HG03095 (cell line): ENCODE results near the gene CTSL.

ENCODE experiments used
- ATAC-seq: cut with Tn5 transposase; IDR thresholded peaks from one replicate; pipeline ENCODE4 v1.9.1; 2021; ENCODE audit warnings: moderate library complexity; ENCODE audit not compliant: unreplicated experiment

The CTSL gene

DNA sequence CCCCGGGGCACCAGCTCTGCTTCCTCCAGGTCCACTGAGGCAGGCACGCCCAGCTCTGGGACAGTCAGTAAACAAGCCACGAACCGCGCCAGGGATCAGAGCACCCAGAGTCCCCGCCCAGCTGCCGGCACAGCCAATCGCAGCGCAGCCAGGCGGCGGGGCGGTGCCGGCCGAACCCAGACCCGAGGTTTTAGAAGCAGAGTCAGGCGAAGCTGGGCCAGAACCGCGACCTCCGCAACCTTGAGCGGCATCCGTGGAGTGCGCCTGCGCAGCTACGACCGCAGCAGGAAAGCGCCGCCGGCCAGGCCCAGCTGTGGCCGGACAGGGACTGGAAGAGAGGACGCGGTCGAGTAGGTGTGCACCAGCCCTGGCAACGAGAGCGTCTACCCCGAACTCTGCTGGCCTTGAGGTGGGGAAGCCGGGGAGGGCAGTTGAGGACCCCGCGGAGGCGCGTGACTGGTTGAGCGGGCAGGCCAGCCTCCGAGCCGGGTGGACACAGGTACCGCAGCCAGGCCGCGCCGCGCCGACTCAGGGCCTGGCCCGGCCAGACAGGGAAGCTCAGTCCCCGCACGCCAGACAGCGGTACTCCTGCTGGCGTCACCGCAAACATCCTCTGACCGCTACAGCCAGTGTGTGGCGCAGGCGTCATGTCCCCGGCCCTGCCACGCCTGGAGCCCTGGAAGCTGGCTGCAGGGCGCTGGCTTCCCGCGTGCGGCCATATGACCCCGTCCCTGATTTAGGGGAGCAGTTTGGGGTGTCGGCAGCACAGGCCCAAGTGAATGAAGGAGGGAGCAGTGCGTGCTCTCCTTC is at the start of gene CTSL:
Gene CTSL, plus strand, starts transcription at position 220 of the 810 bp plus-strand sequence. CDS start 1,485 bp downstream, outside the sequence.
- no peak for ATAC-seq

DNA sequence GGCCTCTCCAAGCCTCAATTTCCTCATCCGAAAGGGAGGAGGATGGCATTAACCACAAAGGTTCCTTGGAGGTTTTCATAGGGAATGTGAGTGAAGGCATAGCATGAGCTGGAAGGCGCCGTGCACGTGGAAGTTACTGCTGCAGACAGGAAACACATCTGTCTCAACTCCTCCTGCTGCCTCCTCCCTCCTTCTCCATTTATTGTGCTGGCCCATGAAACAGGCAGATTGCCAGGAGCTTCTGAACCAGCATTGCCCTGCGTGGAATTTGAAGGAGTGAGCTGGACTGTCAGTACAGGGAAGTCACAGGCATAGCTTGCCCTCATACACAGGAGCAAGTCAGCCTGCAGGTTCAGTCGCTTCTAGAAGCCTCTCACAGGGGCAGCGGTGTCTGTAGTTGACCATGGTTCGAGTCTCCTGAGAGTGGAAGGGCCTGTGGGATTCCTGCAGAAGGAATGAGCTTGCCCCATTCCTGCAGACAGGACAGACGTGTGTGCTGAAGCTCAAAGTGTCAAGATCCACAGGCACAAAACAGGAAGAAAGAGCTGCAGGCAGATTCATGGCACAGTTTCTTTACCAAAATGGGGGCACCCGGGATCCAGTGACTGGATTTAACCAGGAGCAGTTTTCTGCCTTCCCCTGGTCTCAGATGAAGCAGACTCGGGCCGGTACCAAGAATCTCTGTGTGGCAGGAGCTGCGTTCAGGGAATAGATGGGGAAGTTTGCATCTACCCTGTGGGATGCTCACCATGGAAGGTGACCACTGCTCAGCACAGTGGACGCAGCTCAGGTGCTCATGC is 48.7 kb upstream of the CTSL start:
- no peak for ATAC-seq

DNA sequence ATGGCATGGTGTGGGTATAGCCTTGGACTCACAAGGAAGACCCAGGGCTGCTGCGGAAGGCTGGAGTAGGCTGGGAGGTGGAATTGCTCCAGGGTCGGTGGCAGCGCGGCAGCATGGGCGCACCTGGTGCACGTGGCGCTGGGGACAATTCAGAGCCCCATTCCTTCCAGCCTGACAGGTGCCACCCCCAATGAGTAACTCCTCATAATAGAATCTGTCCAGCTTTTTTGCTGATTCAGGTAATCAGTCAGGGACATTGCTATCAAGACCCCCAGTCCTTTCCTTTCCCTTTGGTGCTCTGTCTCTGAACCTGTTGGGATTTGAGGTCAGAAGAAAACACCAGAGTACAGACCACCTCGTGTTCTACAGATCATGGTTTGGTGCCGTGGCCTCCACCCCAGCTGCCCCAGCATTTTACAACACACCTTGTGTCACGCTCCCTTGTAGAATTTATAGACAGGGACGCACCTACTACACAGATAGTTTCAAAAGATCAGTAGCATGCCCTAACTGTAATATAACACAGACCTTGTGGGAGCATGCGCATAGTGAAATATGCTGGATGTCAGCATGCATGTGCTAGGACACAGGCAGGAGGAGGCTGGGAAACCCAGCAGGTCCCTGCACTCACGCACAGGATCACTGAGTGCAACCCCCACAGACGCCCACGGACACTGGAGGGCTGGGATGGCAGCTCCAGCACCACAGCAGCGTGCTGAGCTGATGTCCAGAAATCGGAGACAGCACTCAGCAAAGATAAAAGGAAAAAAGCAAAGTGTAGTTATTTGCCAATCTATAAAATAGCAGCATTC is 47.9 kb upstream of the CTSL start:
- no peak for ATAC-seq

DNA sequence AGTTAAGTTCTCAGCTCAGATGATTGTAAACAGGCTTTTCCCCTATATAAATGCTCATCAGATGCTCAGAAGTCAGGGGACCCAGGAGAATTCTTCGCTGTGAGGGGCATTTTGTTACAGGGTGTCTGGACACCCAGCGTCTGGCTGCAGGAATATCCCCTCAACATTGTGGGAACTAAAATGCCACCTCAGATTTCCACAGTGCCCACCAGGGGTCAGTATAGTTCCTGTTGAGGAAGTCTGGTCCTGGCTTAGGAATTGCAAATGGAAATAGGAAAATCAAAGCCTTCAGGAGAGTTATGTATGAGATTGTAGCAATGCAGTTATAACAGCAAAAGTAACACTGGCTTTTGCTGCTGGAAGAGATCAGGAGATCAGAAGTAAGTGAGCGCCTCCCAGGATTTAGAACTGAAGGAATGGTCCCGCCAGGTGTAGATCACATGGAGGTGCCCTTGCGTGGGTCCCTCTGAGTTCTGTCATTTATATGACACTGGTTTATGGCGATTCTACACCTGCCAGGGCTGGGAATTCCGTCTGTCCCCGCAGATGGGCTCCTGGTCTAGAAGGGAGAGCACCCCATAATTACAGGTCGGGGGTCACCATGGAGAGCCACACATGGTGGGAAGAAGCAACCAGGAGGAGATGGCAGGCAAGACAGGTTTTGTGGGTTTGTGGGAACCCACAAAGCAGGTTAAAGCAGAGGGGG is 47.1 kb upstream of the CTSL start:
- no peak for ATAC-seq

DNA sequence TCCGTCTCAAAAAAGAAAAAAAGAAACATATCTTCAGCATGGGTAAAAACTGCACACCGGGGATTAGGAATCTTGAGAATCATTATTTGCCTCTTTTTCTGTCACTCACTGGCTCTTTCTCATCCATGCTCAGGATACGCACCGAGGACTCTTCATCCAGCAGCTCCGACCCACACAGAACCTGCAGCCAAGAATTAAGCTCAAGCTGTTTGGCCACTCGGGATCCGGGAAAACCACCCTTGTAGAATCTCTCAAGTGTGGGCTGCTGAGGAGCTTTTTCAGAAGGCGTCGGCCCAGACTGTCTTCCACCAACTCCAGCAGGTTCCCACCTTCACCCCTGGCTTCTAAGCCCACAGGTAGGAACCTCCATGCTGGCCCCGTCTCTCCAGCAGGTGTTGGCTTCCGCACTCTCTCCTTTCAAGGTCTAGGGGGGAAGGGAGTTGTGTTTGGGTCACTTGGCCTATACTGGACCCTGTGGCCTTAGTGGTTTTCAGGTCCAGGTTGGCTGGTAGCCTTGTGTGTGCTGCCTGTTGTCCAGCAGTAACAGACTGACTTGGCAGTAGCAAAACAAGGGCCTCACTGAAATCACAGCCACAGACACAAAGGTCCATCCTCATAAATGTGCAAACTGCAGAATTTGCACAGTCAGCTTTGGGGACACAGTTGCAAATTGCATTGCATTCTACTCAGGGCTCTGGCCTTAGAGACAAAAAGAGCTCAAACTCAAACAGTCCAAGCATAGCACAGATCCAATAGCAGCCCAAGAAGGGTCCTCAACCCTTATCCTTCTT is 44.5 kb upstream of the CTSL start:
- ATAC-seq: no peak

DNA sequence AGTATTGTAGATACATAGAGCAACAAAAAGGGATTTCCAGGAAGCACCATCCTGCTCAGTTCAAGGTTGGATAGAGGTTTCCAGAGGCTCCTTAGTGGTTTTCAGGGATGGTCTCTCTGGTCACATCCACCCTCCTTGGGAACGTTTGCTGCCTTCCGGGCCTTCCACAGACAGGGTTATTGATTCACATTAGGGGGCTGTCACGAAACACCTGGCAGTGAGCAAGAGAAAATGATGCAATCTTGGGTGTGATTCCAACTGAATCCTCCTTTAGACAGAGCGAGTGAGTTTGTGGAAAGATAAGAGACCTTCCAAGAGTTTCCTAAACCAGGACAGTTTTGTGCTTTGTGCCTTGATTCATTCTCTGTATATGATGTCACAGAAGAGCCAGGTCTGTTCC is 43.8 kb upstream of the CTSL start:
- ATAC-seq: no peak

DNA sequence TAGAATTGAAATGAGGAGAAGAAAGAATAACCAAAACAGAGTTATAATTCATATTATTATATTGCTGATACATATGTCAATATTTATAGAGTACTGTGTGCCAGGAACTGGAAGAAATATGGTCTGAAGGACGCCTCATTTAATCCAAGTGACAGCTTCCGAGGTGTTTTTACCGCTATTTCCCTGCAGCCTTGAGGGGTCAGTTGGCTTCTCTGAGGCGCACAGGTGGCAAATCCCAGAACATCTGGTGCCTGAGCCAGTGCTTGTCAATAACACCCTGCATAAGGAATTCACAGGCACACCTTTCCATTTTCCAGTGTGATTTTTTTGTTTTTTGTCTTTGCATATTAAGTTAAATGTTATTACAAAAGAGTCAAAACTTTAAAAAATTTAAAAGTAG is 43.3 kb upstream of the CTSL start:
- no peak for ATAC-seq

DNA sequence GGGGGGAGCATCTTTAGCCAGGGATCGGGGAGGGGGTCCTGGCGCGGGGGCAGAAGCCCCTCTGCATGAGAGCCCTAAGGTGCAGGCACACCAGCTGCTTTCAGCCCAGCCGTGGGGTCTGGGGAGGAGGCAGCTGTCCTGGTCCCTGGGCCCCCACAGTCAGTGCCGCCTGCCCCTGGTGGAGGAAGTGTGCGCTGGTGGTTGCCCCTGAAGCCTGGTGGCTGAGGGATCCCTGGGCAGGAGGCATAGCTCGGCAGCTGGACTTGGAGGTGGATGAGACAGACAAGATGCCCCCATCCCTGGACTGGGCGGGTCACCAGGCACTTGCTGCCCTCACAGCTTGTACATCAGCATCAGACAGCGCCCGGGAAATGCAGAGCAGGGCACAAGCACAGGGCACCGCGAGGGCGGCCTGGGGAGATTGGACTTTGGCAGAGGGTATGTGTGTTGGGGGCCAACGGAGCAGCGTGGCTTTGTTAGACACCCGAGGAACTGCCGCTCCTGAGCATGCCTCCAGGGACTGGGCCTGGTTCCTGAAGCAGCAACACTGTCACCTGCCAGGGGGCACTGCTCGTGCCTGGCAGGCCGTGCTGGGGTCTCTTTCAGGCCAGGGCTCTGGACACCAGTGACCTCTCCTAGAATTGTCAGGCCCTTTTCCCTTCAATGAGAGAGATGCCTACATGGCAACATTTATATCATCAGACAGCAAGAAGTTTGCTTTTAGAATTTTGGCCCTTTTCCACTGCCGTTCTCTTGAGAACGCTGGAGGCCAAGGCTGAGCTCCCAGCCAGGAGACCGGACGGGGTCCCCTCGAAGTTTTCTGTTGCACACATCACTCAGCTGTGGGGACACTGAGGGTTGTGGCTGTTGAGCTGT is 41.9 kb upstream of the CTSL start:
- ATAC-seq: no peak

DNA sequence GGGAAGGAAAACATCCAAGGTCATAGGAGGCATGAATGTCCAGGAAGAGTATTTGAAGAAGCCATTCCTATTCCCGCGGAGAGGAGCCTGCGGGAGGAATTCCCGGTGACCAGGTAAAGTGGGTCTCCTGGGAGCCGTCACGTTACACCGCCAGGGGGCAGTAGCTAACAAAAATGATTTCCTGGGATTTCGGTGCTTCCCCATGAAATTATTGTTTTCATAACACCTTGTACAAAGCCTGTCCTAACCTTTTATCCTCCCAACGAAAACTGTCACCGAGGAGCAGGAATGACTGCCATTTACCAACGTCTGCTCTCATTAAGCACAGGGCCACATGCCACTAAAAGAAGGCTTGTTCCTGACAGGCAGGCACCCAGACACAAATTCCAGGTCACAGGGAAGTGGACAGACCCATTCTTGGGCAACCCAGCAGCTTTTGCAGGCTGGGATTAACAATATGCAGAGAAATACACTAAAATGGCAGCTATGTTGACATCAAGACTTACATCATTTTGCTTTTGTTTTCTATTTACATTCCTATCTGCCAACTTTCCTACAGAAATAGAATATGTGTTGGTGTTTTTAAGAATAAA is 41.2 kb upstream of the CTSL start:
- no peak for ATAC-seq

DNA sequence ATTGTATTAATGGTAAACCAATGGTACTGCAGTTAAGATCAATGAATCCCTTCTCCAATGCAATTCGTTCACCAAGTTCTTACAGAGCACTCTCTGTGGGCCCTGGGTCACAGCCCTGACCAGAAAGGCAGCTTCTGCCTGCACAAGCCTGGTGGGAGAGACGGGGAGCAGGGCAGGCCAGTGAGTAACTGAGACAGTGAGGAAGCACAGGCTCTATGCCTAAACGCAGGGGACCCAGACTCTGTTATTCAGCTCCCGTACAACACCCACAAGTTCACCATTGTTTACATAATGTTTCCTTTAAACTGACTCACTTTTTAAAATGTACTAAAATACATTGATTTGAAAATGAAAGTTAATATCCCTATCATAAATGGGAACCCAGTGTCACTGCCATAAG is 40.5 kb upstream of the CTSL start:
- no peak for ATAC-seq

DNA sequence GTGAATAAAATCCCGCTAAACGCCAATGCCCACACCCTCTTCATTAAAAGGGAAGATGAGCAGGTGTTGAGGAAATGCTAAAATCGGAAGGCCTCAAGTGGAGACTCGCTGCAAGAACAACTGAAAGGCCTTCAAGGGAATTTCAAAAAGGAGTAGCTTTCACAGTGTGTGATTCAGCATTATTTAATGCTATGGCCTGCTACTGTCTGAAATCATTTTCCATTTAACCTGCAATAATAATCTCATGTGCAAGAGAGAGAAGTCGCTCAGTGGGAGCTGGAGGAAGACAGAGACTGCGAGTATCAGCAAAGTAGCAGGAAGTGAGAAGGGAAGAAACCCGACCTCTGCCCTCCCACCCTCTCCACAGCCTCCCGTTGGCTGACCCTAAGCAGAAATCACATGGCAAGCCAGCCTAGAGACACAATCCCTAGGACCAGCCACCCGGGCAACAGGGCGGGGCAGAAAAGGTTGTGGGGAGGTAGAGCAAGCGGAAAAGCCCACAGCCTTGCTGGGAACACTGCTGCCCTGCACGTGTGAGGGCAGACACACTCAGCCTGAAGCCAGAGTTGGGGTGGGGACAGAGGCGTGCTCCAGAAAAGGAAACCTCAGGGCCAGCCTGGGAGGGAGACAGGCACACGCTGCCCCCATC is 39.9 kb upstream of the CTSL start:
- ATAC-seq: no peak

DNA sequence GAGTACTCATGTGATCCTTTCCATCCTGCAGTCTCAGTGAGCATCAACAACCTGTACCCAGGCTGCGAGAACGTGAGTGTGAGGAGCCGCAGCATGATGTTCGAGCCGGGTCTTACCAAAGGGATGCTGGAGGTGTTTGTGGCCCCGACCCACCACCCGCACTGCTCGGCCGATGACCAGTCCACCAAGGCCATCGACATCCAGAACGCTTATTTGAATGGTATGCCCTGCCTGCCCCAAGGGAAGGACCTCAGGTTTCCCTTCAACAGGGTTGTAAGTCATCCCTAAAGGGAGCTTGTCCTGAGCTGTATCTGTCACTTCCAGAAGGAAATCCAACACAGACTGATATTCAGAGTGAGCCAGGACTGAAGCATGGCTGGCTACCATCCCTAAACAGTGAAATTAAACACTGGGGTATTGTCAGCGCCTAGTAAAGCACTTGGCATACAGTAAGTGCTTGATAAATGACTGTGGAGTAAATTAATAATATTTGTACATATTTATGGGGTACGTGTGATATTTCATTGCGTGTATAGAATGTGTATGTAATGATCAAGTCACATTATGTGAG is 39.3 kb upstream of the CTSL start:
- no peak for ATAC-seq

DNA sequence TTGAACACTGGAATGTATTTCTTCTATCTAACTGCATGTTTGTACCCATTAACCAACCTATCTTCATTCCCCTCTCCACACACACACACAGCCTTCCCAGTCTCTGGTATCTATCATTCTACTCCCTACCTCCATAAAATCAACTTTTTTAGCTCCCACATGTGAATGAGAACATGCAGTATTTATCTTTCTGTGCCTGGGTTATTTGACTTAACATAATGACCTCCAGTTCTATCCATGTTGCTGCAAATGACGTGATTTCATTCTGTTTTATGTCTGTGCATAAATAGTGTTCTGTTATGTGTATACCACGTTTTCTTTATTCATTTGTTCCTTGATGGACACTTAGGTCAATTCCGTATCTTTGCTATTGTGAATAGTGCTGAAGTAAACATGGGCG is 38.7 kb upstream of the CTSL start:
- no peak for ATAC-seq

DNA sequence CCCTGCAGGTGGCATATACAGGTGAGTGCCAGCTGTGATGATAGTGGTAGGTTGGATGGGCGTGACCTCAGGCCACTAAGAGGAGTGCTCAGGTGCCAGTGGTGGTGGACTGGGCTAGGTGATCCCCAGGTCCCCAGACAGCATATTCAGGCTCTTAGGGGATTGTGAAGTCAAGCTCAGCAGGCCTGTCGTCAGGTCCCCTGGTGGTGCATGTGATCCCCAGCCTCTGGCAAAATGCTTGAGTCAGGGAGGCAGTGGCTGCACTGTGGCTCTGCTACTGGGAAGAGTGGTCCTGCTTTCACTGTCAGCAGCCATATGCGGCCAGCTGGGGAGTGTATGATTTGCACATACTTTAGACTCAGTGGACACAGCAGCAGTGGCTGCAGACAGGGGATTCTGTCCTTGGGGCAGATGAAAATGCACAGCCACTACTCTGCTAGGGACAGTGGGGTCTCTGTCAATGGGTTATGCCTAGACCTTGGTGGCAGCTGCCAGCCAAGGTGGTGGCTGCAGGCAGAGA is 31.6 kb upstream of the CTSL start:
- no peak for ATAC-seq

DNA sequence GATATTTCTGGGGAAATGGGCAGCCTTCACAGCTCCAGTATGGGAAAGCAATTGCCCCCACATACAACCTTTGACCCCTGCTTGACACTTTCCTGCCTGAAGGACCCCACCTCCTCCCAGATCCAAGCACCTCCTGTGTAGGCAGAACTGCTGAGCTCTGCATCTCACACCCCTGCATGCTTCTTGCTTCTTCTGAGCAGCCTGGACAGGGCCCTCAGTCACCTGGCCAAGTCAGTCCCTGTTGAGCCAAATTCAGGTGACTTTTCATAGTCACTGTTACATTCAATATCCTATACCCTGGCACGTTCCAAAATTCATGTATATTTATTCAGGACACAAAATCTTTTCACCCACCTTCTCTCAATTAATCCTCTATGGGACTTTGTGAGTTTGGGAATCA is 30.4 kb upstream of the CTSL start:
- ATAC-seq: no peak

DNA sequence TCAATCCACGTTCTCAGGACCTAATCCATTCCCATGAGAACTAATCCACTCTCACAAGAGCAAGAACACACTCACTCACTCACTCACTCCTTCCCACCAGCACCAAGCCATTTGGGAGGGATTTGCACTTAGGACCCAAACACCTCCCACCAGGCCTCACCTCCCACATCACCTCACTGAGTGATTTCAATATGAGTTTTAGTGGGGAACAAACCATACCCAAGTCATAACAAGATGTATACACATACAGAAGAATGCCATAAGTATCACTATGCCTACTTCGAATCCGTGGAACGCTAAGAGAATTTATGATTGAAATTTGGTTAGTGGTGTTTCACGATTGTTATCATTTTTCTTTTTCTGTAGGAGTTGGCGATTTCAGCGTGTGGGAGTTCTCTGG is 29.3 kb upstream of the CTSL start:
- no peak for ATAC-seq

DNA sequence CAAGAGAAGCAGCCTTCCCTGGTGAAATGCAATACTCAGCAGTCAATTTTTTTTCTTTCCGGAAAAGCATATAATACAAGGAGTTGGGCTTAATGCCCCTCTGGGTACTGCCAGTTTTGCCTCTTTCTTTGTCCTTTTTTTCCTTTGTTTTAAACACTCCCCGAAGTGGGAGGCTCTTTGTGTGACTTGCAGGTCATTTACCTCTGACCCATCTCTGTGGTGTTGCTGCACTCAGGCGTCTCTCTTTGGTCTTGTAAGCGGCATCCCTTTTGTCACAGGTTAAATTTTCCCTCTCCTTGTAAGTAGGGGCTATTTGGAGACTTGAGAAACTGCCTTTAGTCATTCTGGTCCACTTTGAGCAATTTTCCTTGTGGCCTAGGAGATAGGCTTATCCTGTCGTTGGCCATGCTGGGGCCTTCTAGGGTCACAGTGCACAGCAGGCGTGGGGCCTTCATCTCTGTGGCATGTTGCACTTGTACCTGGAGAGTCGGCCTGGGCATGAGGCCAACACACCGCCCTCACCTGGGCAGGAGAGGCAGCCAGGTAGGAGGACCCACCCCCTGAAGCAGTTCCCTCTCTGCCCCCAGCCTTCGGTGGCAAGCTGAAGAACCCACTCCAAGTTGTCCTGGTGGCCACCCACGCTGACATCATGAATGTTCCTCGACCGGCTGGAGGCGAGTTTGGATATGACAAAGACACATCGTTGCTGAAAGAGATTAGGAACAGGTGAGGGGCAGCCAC is 27.7 kb upstream of the CTSL start:
- ATAC-seq: no peak
